WTC11 (cell line): ENCODE results near the gene ADAMTS8.

Experiments
- CTCF ChIP-seq: fragments of 200-600 bp; IDR thresholded peaks from 2 replicates; pipeline ENCODE4 v1.8.0; 2022; ENCODE audit warnings: antibody characterized with exemption
- E2F4 ChIP-seq: sonication (generic); formaldehyde crosslinking; IDR thresholded peaks from 2 replicates; pipeline ENCODE4 v1.8.1; 2022; ENCODE audit warnings: low read depth, mild to moderate bottlenecking, moderate library complexity, missing genetic modification reagents, borderline replicate concordance
- ESRRA ChIP-seq: sonication (generic); formaldehyde crosslinking; IDR thresholded peaks from 2 replicates; pipeline ENCODE4 v1.8.1; 2022; ENCODE audit warnings: mild to moderate bottlenecking, missing genetic modification reagents, borderline replicate concordance
- FOXJ3 ChIP-seq: sonication (generic); formaldehyde crosslinking; IDR thresholded peaks from 2 replicates; pipeline ENCODE4 v1.9.0; 2021; ENCODE audit warnings: missing genetic modification reagents, mild to moderate bottlenecking, borderline replicate concordance
- JAZF1 ChIP-seq: fragments of 250-450 bp; sonication (Bioruptor Pico); IDR thresholded peaks from 2 replicates; pipeline ENCODE4 v1.9.0; 2021; ENCODE audit warnings: moderate library complexity, mild to moderate bottlenecking, inconsistent platforms
- MAX ChIP-seq: sonication (generic); formaldehyde crosslinking; IDR thresholded peaks from 2 replicates; pipeline ENCODE4 v1.8.0; 2022; ENCODE audit warnings: mild to moderate bottlenecking, missing genetic modification reagents
- SMAD3 ChIP-seq: sonication (generic); formaldehyde crosslinking; IDR thresholded peaks from 2 replicates; pipeline ENCODE4 v1.8.0; 2022; ENCODE audit warnings: missing genetic modification reagents, mild to moderate bottlenecking, borderline replicate concordance
- SMAD4 ChIP-seq: sonication (generic); formaldehyde crosslinking; IDR thresholded peaks from 2 replicates; pipeline ENCODE4 v1.8.0; 2022; ENCODE audit warnings: mild to moderate bottlenecking, missing genetic modification reagents
- ZNF232 ChIP-seq: sonication (generic); formaldehyde crosslinking; IDR thresholded peaks from 2 replicates; pipeline ENCODE4 v1.8.0; 2022; ENCODE audit warnings: mild to moderate bottlenecking, missing genetic modification reagents
- ZNF317 ChIP-seq: sonication (generic); formaldehyde crosslinking; IDR thresholded peaks from 2 replicates; pipeline ENCODE4 v1.8.1; 2023; ENCODE audit warnings: low read depth, mild to moderate bottlenecking, moderate library complexity, missing genetic modification reagents, borderline replicate concordance

- TF ChIP-seq CTCF = no peak
- TF ChIP-seq E2F4 = no peak
- no peak for TF ChIP-seq FOXJ3 (CRISPR knock-in tag)
- TF ChIP-seq SMAD3 (CRISPR knock-in tag) = no peak
- TF ChIP-seq ESRRA = no peak
- no peak for TF ChIP-seq ZNF317 (CRISPR knock-in tag)
- no peak for TF ChIP-seq ZNF232 (CRISPR knock-in tag)
- TF ChIP-seq SMAD4 = no peak
- no peak for TF ChIP-seq MAX (CRISPR knock-in tag)
- TF ChIP-seq JAZF1 = no peak
These were observed 35.9 kb upstream of the ADAMTS8 start for GRCh38 chr11:130464291-130464812.
